ENCODE data around the gene HK1. TPM values are rescaled to one million over a fixed set of nuclear protein-coding genes. Genes with fewer than 3 reads are reported as not detected.
A peak's percentile ranks its signal among the peaks of the same experiment; 100 is the strongest.

The HK1 gene
- total RNA-seq, 4 donors from 2014 or later: 17.9 to 77.6 (median 43.6) TPM

- Histone ChIP-seq H3K36me3 (no peaks in the 10 kb centered on the region), H3K9me3 (no peaks in the 10 kb centered on the region), H3K4me3 (no peak overlapping the region), H3K4me1 (no peaks in the 10 kb centered on the region), H3K27me3 (no peaks in the 10 kb centered on the region), H3K27ac (no peak overlapping the region)
- no peak for DNase-seq
- TF ChIP-seq POLR2A (IDR thresholded peaks at IDR 0.05) (no peak), CTCF (IDR thresholded peaks at IDR 0.05) (no peak)
- intact Hi-C loops (cut with DNase I; ENCODE audit: low total_unique reads): no loop called here
Measured at GRCh38 chr10:69315100-69315542, 36.8 kb downstream of the HK1 start.

- intact Hi-C loops (cut with DNase I; ENCODE audit: low total_unique reads): no loop called here
- no peak overlapping the region for H3K4me3 ChIP-seq
Measured at GRCh38 chr10:69315610-69316312, 37.5 kb downstream of the HK1 start.

DNA sequence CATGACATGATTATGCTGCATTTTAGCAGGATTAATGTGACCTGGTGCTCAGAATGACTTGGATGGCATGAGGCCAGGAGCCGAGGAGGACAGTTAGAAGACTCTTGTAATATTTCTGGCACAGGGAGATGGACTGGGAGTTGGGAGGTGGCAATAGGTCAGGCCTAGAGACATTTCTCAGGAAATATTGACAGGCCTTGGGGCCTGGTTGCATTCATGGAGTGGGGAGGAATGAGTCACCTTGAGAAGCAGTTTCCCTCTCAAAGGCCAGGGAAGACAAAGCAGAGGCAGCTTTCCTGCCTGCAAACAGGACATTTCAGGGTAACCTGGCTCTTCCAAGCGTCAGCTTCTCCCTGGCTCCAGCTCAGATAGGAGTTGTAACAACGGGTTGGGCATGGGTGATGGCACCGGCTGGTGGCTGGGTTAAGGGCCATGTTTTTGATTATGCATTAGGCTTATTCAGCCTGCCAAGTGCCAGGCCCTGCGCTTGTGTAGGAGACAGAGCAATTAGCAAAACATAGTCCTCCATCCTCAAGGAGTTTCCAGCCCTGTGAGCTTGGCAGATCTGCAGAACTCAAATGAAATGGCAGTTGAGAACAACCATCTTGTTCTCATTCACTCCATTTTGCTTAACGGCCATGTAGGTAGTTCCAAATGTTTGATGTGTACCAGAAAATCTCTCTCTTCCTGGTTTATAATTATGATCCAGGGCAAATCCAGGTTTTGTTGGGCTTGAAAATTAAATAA lies 38.2 kb downstream of the HK1 start:
- intact Hi-C loops (cut with DNase I; ENCODE audit: low total_unique reads): no loop called here
- H3K36me3 ChIP-seq: no peaks in the 10 kb centered on the region
- no peak overlapping the region for H3K4me3 ChIP-seq
- peak overlapping the region in 1 of 2 donors; percentile 85 for H3K27ac ChIP-seq
- no peaks in the 10 kb centered on the region for H3K9me3 ChIP-seq
- H3K4me1 ChIP-seq: no peaks in the 10 kb centered on the region
- H3K27me3 ChIP-seq: no peaks in the 10 kb centered on the region
- no peak for TF ChIP-seq CTCF (IDR thresholded peaks at IDR 0.05)
- TF ChIP-seq POLR2A (IDR thresholded peaks at IDR 0.05): no peak
- peak; percentile 36 to 39 for DNase-seq

More at GRCh38 chr10:69315610-69316312, 37.5 kb downstream of the HK1 start:
- Histone ChIP-seq H3K27me3 (no peaks in the 10 kb centered on the region), H3K36me3 (no peaks in the 10 kb centered on the region), H3K9me3 (no peaks in the 10 kb centered on the region), H3K27ac (peak overlapping the region in 1 of 2 donors; percentile 85), H3K4me1 (no peaks in the 10 kb centered on the region)
- TF ChIP-seq POLR2A (IDR thresholded peaks at IDR 0.05): no peak
- TF ChIP-seq CTCF (IDR thresholded peaks at IDR 0.05): no peak
- DNase-seq: no peak

DNA sequence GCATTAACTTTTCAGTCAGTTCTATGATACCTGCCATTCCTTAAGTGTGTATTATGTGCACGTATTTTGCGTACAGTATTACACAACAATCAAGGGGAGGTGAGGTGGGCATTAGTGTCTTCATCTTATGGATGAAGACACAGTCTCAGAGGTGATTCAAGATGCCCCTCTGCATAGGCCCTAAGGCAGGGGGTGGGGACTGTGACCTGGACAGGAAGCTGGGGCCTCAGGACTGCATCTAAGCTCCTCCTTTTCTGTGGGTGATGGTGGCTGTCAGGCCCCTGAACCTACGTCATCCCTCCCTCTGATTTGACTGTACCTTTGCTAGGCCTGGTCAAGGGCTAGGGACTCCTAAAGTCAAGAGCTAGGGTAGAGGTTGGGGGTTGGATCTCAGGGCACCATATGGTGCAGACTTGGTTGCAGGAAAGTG lies 38.9 kb downstream of the HK1 start:
- no peaks in the 10 kb centered on the region for H3K27me3 ChIP-seq
- H3K27ac ChIP-seq: peak overlapping the region in 1 of 2 donors; percentile 85
- no peak for DNase-seq
- no peaks in the 10 kb centered on the region for H3K9me3 ChIP-seq
- no peaks in the 10 kb centered on the region for H3K36me3 ChIP-seq
- H3K4me3 ChIP-seq: no peak overlapping the region
- intact Hi-C loops (cut with DNase I; ENCODE audit: low total_unique reads): no loop called here
- no peak for TF ChIP-seq CTCF (IDR thresholded peaks at IDR 0.05)
- no peaks in the 10 kb centered on the region for H3K4me1 ChIP-seq

DNA sequence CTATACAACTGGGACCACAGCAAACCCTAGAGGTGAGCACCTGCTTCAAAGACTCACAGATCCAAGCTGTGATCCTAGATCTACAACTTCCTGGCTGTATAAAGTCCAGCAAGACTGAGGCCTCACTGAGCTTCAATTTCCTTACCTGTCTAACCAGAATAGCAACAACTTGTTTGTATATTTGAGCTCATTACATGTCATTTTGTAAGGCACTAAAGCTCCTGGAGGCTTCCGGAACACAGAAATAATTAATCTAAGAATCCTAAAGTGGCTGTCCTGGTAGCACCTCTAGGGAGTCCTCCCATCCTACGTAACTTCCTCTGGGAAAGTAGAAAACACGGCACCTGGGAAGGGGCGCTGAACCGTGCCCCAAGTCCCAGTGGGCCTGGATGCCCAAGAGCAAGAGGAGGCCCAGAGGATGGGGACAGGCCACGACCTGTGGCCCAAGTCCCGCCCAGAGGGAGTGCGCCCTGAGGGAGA lies 39.4 kb downstream of the HK1 start:
- DNase-seq: no peak
- no peaks in the 10 kb centered on the region for H3K9me3 ChIP-seq
- TF ChIP-seq CTCF (IDR thresholded peaks at IDR 0.05) (no peak), POLR2A (IDR thresholded peaks at IDR 0.05) (no peak)
- H3K4me3 ChIP-seq: peak overlapping the region; percentile 63 to 96
- no peaks in the 10 kb centered on the region for H3K4me1 ChIP-seq
- no peaks in the 10 kb centered on the region for H3K36me3 ChIP-seq
- intact Hi-C loops (cut with DNase I; ENCODE audit: low total_unique reads): no loop called here
- no peaks in the 10 kb centered on the region for H3K27me3 ChIP-seq
- peak overlapping the region; percentile 82 to 85 for H3K27ac ChIP-seq

Data from uterus (tissue), 4 donors.